AG09319 (cell line): ENCODE data around the gene RABGGTA.

Experiments
- DNase-seq: peaks from one replicate; pipeline ENCODE4 v3.0.0-alpha.2; 2010; ENCODE audit warnings: low read depth; ENCODE audit errors: extremely low read depth
- CTCF ChIP-seq: IDR thresholded peaks from 2 replicates; pipeline ENCODE4 v1.5.1; 2011; ENCODE audit warnings: low read depth, mild to moderate bottlenecking, inconsistent platforms, low read length, moderate library complexity

The RABGGTA gene

DNA sequence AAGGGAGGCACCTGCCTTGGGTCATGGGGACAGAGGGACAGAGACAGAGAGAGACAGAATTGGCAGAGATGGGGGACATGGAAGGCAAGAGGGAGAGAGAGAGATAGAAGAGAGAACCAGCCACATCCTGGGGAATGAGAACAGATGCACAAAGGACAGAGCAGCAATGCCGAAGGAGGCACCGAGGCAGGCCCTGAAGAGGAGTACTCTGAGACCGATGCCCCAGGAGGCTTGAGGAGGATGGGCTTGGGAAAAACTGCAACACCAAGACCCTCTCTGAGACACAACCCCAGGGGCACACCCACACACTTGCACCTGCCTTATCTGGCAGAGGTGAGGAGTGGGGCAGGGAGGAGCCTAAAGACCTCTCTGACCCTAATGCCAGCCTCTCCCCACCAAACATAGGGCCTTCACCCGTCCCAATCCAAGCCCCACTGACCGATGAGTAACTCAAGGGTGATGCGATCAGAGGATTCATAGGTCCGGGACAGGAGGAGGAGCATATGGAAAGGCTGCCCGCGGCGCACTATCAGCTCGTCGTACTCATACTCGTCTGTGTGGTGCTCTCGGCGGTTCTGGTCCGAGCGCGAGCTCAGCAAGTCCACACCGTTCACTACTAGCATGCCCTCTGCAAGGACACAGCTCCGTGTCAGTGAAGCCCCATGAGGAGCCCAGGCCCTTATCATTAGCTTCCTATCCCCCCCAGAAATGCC, 10.0 kb downstream of the RABGGTA start:
- DNase-seq, result no peak
- no peak for TF ChIP-seq CTCF

GRCh38 chr14:24260780-24261157, 10.6 kb downstream of the RABGGTA start:
- TF ChIP-seq CTCF, result no peak
- DNase-seq, result no peak

- no peak for TF ChIP-seq CTCF
- DNase-seq, result no peak
These were observed 11.2 kb downstream of the RABGGTA start for GRCh38 chr14:24260026-24260779.

GRCh38 chr14:24259282-24260025, 11.9 kb downstream of the RABGGTA start:
- DNase-seq, result peak; percentile 7

DNA sequence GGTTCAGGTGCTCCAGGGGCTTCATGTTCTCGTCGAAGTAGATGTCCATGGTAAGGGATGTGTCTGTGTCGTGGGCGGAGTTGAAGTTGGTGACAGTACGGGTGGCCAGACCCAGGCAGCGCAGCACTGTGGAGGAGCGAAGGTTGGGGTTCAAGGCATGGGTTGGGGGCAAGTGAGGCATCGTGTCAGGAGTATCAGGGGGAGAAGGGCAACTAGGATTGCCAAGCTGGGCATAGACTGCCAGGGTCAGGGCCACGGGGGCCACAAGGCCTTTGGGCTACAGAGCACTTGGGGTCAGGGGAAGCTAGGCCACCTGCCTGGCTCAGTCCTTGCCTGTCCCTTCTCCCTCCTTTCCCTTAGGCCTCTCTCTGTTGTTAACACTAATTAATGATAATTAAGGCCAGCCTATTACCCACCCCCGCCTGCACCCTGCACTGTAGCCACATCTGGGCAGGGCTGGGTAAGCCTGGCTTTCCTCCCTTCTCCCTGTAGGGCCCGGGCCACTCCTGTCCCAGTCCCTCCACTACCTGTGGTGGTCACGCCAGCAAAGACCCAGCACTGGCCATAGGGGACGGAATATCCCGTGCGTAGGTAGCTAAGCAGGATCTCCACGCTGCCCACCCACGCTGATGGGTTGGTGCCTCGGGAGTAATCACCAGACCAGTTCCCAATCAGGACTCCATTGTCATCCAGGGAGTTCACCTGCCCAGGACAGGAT, 12.7 kb downstream of the RABGGTA start:
- no peak for DNase-seq
- no peak for TF ChIP-seq CTCF

More at GRCh38 chr14:24259282-24260025, 11.9 kb downstream of the RABGGTA start:
- no peak for TF ChIP-seq CTCF

GRCh38 chr14:24258119-24258518, 13.3 kb downstream of the RABGGTA start:
- no peak for TF ChIP-seq CTCF
- no peak for DNase-seq
